Heart left ventricle (tissue), 16 donors: ENCODE results near the gene TPRG1L. TPM values are rescaled to one million over a fixed set of nuclear protein-coding genes. Genes with fewer than 3 reads are reported as not detected.

ENCODE experiments used
- ATAC-seq, 4 donors: fragments of 200-7000 bp; cut with Tn5 transposase; one replicate each; pipeline ENCODE4 v1.9.1; 2020 to 2022; ENCODE audit warnings: moderate library complexity in 4 of 4, mild to moderate bottlenecking in 3 of 4, moderate number of reproducible peaks in 1 of 4
- DNase-seq, 5 donors: peaks; one replicate each; pipeline ENCODE4 v3.0.0-alpha.2; 2020
- H3K27ac ChIP-seq, 12 donors: fragments of 200-600 bp; sonication (generic) in 4 of 12; one replicate each; pipeline versions ENCODE4 v1.5.0 to v1.8.0; 2016 to 2022; ENCODE audit warnings: mild to moderate bottlenecking in 2 of 12
- H3K27me3 ChIP-seq, 9 donors: fragments of 200-600 bp; sonication (generic) in 2 of 9; one replicate each; pipeline versions ENCODE4 v1.5.1 to v1.8.0; 2016 to 2022; ENCODE audit warnings: mild to moderate bottlenecking in 3 of 9
- H3K36me3 ChIP-seq, 9 donors: fragments of 200-600 bp; sonication (generic) in 2 of 9; one replicate each; pipeline versions ENCODE4 v1.5.0 to v1.8.0; 2018 to 2022; ENCODE audit warnings: mild to moderate bottlenecking in 2 of 9
- H3K4me1 ChIP-seq, 12 donors: fragments of 200-600 bp; sonication (generic) in 4 of 12; one replicate each; pipeline versions ENCODE4 v1.5.0 to v1.8.0; 2016 to 2022; ENCODE audit warnings: mild to moderate bottlenecking in 3 of 12
- H3K4me3 ChIP-seq, 12 donors: fragments of 200-600 bp; sonication (generic) in 4 of 12; one replicate each; pipeline versions ENCODE4 v1.5.0 to v1.8.0; 2017 to 2022; ENCODE audit warnings: mild to moderate bottlenecking in 9 of 12, moderate library complexity in 4 of 12
- H3K9me3 ChIP-seq, 12 donors: fragments of 200-600 bp; sonication (generic) in 4 of 12; one replicate each; pipeline versions ENCODE4 v1.5.0 to v1.8.0; 2016 to 2022; ENCODE audit warnings: mild to moderate bottlenecking in 1 of 12
- POLR2A ChIP-seq, 2 donors: fragments of 450-650 bp; IDR thresholded peaks; one replicate each; pipeline ENCODE4 v1.6.1; 2017; ENCODE audit warnings: antibody characterized with exemption in 2 of 2, mild to moderate bottlenecking in 2 of 2, moderate library complexity in 2 of 2
- WGBS, 4 donors: extraction: QIAGEN DNeasy Blood & Tissue Kit in 2 of 4; methylation state at CpG; one replicate each; pipeline versions ENCODE4 v1.1.5 to v1.1.7; 2013 to 2018; 5-methylcytosine and 5-hydroxymethylcytosine counted together
- intact Hi-C, 10 donors: fragments of 100-400 bp; cut with DNase I; formaldehyde crosslinking; loops; one replicate each; pipeline versions ENCODE4 v1.11.1 to v1.14.2; 2022
- polyA plus RNA-seq, 2 donors: library from polyadenylated mRNA; stranded (reverse); fragments of 200-250 nt; gene quantifications; one replicate each; pipeline ENCODE4 v1.2.3, GENCODE V29; 2013
- total RNA-seq, 9 donors: library from RNA; depleted of rRNA in 2 of 9; stranded (reverse); fragments of >200 nt in 2 of 9; fragmentation: NEBNext Ultra II Directional in 3 of 9; extraction: Animal tissue kit (Norgen Biotek cat#: 25700) in 3 of 9; gene quantifications; one replicate each; pipeline versions ENCODE4 v1.1.0 to v1.2.4, GENCODE V29; 2016 to 2023
- TF ChIP-seq, protein P1 (sequence below), 12 donors: fragments of 200-600 bp; sonication (generic) in 4 of 12; IDR thresholded peaks; one replicate each; pipeline versions ENCODE4 v1.5.0 to v1.8.0; 2018 to 2022; ENCODE audit warnings: antibody characterized with exemption in 12 of 12, mild to moderate bottlenecking in 5 of 12
- donor health status: ischemic (EF 13 %, LVEDD 7.1; RV severe dilation, severe dysfunction).
- donor health status: healthy with polysubstance abuse.
- donor health status: DM: no; HTN: yes; CAD: no.
- donor health status: DM: no; HTN: no; CAD: no.
- donor health status: ischemic (EF 25% LVEDD 6.9; RV normal size, moderate dysfunction).
- donor health status: ischemic (EF 25% LVEDD 5.7; RV mildly dilated, moderate dysfunction).
- donor health status: healthy.
- donor health status: DM: yes; HTN: yes; CAD: no.
- donor health status: ischemic (EF 35%, LVEDD 5.7; RV mildly dilated, moderate dysfunction).
- donor health status: nonischemic (EF 11% LVEDD 7.7; RV severe dilation, severe dysfunction).
- donor health status: DM: yes; HTN: yes; CAD: no.
- donor health status: PGD.
- donor health status: ischemic (EF 29% LVEDD 5.4; RV normal size, mild dysfunction).
- donor health status: nonischemic (EF 23%, LVEDD 6.1; RV moderate dilation, normal function).

TPRG1L gene
- total and polyA plus RNA-seq, 11 donors: 24.2 to 58.0 (median 48.8) TPM

DNA sequence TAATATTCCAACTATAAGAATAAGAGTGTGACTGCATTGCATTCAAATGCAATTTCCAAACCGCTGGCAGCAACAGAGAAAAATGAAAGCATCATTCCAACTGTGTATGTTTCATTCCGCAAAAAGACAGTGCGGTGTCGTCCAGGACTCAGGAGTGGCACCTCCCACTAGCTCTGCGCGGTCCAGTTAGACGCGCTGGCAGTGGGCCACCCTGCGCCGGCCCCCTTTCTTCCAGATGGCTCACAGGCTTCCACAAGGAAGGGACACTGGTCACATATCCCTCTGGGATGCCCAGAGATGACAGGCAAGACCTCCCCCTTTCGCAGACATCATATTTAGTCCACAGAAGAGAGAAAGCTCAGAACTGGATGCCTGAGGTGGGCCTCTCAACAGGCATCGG is 13.2 kb downstream of the TPRG1L start:
- Histone ChIP-seq H3K27ac (no peak overlapping the region), H3K36me3 (peaks cover 0 to 94% (median 67%) of the 10 kb centered on the region in 9 donors), H3K9me3 (no peaks in the 10 kb centered on the region), H3K27me3 (no peaks in the 10 kb centered on the region), H3K4me1 (no peaks in the 10 kb centered on the region), H3K4me3 (no peak overlapping the region)
- no peak for ATAC-seq
- intact Hi-C loops: no loop called here
- TF ChIP-seq, protein P1, sequence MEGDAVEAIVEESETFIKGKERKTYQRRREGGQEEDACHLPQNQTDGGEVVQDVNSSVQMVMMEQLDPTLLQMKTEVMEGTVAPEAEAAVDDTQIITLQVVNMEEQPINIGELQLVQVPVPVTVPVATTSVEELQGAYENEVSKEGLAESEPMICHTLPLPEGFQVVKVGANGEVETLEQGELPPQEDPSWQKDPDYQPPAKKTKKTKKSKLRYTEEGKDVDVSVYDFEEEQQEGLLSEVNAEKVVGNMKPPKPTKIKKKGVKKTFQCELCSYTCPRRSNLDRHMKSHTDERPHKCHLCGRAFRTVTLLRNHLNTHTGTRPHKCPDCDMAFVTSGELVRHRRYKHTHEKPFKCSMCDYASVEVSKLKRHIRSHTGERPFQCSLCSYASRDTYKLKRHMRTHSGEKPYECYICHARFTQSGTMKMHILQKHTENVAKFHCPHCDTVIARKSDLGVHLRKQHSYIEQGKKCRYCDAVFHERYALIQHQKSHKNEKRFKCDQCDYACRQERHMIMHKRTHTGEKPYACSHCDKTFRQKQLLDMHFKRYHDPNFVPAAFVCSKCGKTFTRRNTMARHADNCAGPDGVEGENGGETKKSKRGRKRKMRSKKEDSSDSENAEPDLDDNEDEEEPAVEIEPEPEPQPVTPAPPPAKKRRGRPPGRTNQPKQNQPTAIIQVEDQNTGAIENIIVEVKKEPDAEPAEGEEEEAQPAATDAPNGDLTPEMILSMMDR (IDR thresholded peaks at IDR 0.05): no peak
- TF ChIP-seq POLR2A (IDR thresholded peaks at IDR 0.05): no peak
- 86 to 93% (median 89%) methylated on average over 12 of the region's 12 CpGs for WGBS, 4 donors
- DNase-seq: no peak

DNA sequence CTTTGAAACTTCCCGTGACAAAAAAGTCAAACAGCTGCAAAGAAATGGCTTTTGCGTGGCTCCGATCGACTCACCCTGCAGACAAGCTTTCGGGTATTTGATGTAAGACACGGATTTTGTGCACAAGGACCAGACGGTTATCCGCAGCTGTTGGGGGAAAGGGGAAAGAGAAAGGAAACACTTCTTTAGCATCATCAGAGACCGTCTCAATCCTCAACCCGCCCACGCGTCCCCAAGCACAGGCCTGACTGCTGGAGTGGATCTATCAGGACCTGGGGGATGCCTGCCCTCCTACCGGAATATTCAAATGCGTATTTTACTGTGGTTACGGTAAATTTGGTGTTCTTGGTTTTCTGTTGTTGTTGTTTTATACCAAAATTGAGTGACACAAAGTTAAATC is 13.9 kb downstream of the TPRG1L start:
- no peak for ATAC-seq
- H3K4me1 ChIP-seq: no peaks in the 10 kb centered on the region
- TF ChIP-seq POLR2A (IDR thresholded peaks at IDR 0.05): no peak
- TF ChIP-seq, protein P1 (IDR thresholded peaks at IDR 0.05): no peak
- intact Hi-C loops: no loop called here
- no peaks in the 10 kb centered on the region for H3K27me3 ChIP-seq
- no peaks in the 10 kb centered on the region for H3K9me3 ChIP-seq
- no peak overlapping the region for H3K4me3 ChIP-seq
- no peak overlapping the region for H3K27ac ChIP-seq
- WGBS, 4 donors: 84 to 94% (median 91%) methylated on average over 15 of the region's 15 CpGs
- DNase-seq: no peak
- peaks cover 0 to 91% (median 63%) of the 10 kb centered on the region in 9 donors for H3K36me3 ChIP-seq

DNA sequence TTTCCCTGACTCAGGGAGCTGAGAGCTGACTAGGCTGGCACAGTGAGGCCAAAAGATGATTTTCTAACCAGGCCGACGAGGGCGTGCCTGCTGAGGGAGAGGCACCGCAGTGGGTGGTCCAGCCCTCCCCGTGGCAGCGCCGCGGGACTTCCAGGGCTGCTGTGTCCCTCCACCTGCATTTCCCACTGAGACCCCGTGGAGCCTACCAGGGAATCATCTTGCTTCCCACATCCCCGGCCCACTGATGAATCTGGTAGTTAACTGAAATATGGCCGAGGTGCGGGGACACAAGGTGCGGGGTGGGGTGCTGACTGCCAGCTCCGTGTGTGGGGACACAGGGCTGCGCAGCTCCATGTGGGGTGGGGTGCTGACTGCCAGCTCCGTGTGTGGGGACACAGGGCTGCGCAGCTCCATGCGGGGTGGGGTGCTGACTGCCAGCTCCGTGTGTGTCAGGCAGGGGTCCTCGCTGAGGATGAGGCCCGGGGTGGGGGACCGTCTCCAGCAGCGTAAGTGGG is 14.6 kb downstream of the TPRG1L start:
- ATAC-seq: no peak
- Histone ChIP-seq H3K4me1 (no peaks in the 10 kb centered on the region), H3K27me3 (no peaks in the 10 kb centered on the region), H3K4me3 (no peak overlapping the region), H3K27ac (no peak overlapping the region), H3K36me3 (peaks cover 0 to 83% (median 58%) of the 10 kb centered on the region in 9 donors), H3K9me3 (no peaks in the 10 kb centered on the region)
- 89 to 94% (median 92%) methylated on average over 15 to 23 of the region's 23 CpGs for WGBS, 4 donors
- no peak for DNase-seq
- intact Hi-C loops: no loop called here
- TF ChIP-seq, protein P1 (IDR thresholded peaks at IDR 0.05): no peak
- no peak for TF ChIP-seq POLR2A (IDR thresholded peaks at IDR 0.05)

DNA sequence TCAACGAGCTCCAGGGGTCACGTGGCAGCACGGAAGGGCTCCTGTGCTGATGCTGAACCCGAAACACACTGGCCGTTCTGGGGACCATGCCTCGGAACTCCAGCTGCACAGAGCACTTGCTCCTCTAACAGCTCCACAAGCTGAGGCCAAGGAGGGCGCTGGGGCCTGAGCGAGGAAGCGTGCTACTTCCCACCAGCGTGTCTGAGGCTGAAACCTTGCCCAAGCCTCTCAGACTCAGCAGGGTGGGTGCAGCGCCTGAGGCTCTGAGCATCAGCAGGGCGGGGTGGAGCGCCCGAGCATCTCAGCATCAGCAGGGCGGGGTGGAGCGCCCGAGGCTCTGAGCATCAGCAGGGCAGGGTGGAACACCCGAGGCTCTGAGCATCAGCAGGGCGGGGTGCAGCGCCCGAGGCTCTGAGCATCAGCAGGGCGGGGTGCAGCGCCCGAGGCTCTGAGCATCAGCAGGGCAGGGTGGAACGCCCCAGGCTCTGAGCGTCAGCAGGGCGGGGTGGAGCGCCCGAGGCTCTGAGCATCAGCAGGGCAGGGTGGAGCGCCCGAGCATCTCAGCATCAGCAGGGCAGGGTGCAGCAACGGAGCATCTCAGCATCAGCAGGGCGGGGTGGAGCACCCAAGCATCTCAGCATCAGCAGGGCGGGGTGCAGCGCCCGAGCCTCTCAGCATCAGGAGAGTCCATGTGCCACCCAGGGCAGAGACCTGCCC is 15.5 kb downstream of the TPRG1L start:
- intact Hi-C loops: loop anchor here in 1 of 10 donors (10.0 kb wide), 1 partner anchor 85 kb away; no protein-coding TSS in a partner anchor
- no peak for DNase-seq

More for the DNA sequence above, 15.5 kb downstream of the TPRG1L start:
- WGBS, 4 donors: 88 to 92% (median 91%) methylated on average over 10 to 36 of the region's 36 CpGs
- Histone ChIP-seq H3K27me3 (no peaks in the 10 kb centered on the region), H3K4me1 (no peaks in the 10 kb centered on the region), H3K27ac (no peak overlapping the region), H3K9me3 (no peaks in the 10 kb centered on the region), H3K4me3 (no peak overlapping the region), H3K36me3 (peaks cover 0 to 82% (median 57%) of the 10 kb centered on the region in 9 donors)
- ATAC-seq: no peak
- TF ChIP-seq, protein P1 (IDR thresholded peaks at IDR 0.05): no peak
- TF ChIP-seq POLR2A (IDR thresholded peaks at IDR 0.05): no peak
